ENCODE results near the gene ANKFY1. TPM values are rescaled to one million over a fixed set of nuclear protein-coding genes. Genes with fewer than 3 reads are reported as not detected.

ANKFY1 gene
- total RNA-seq, 2 experiments from 2014 or later, result 34.6 to 40.5 TPM

GRCh38 chr17:4232168-4232813, 31.5 kb downstream of the ANKFY1 start:
- no peak for DNase-seq
- Mint-ChIP-seq H3K4me3 (no peak overlapping the region), H3K27me3 (no peaks in the 10 kb centered on the region), H3K4me1 (ENCODE audit: low read depth) (peaks cover 16% of the 10 kb centered on the region), H3K27ac (no peak overlapping the region), H3K36me3 (peaks cover 20% of the 10 kb centered on the region), H3K9me3 (no peaks in the 10 kb centered on the region)
- POLR2A ChIA-PET, result no interaction called here
- intact Hi-C loops (cut with micrococcal nuclease), result no loop called here
- CTCF ChIA-PET, result interaction anchor here (1.0 to 1.5 kb wide), 4 partner anchors 17 to 181 kb away, joined by 3 to 11 read pairs (median 4); no protein-coding TSS in a partner anchor

GRCh38 chr17:4229627-4230541, 33.9 kb downstream of the ANKFY1 start:
- Mint-ChIP-seq H3K27me3 (no peaks in the 10 kb centered on the region), H3K36me3 (peaks cover 13% of the 10 kb centered on the region), H3K27ac (no peak overlapping the region), H3K4me1 (ENCODE audit: low read depth) (peaks cover 16% of the 10 kb centered on the region), H3K4me3 (no peak overlapping the region), H3K9me3 (no peaks in the 10 kb centered on the region)
- POLR2A ChIA-PET, result interaction anchor here (0.9 kb wide), 1 partner anchor 29 kb away, joined by 3 read pairs; no protein-coding TSS in a partner anchor
- CTCF ChIA-PET, result interaction anchor here (0.6 to 1.4 kb wide), 6 partner anchors 9 to 184 kb away, joined by 3 to 4 read pairs (median 3); no protein-coding TSS in a partner anchor
- intact Hi-C loops (cut with micrococcal nuclease), result no loop called here
- no peak for DNase-seq

DNA sequence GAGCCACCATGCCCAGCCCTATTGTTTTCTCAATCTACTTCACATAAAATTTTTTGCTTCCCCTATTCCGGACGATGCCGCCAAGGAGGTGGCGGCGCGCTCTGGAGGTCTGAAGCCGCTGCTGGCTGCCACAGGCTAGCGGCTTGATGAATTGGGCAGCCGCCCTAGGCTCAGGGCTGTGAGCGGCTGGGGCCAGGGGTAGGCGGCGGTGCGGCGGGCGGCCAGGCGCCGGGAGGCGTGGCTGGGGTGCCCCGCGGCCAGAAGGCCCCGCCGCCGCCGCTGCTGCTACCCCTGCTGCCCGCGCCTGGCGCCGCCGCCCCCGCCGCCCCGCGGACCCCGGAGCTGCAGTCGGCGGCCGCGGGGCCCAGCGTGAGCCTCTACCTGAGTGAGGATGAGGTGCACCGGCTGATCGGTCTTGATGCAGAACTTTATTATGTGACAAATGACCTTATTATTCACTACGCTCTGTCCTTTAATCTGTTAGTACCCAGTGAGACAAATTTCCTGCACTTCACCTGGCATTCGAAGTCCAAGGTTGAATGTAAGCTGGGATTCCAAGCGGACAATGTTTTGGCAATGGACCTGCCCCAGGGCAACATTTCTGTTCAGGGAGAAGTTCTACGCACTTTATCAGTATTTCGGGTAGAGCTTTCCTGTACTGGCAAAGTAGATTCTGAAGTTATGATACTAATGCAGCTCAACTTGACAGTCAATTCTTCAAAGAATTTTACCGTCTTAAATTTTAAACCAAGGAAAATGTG, 41.7 kb downstream of the ANKFY1 start:
- Mint-ChIP-seq H3K4me3 (no peak overlapping the region), H3K36me3 (peaks cover 7% of the 10 kb centered on the region), H3K27ac (no peak overlapping the region), H3K27me3 (no peaks in the 10 kb centered on the region), H3K4me1 (ENCODE audit: low read depth) (no peaks in the 10 kb centered on the region), H3K9me3 (no peaks in the 10 kb centered on the region)
- DNase-seq, result no peak
- intact Hi-C loops (cut with micrococcal nuclease), result no loop called here
- ChIA-PET CTCF (no interaction called here), POLR2A (no interaction called here)

DNA sequence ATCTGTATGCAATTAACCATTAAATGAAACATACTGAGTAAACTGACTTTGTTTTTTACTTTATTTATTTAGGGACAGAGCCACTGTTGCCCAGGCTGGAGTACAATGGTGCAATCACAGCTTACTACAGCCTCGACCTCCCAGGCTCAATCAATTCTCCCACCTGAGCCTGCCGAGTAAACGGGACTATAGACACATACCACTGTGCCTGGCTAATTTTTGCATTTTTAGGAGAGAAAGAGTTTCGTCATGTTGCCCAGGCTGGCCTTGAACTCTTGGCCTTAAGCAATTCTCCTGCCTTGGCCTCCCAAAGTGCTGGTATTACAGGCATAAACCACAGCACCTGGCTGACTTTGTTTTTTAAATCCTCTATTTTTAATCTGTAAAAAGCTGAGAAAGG, 42.6 kb downstream of the ANKFY1 start:
- Mint-ChIP-seq H3K4me3 (no peak overlapping the region), H3K27ac (no peak overlapping the region)
- intact Hi-C loops (cut with micrococcal nuclease), result no loop called here

DNA sequence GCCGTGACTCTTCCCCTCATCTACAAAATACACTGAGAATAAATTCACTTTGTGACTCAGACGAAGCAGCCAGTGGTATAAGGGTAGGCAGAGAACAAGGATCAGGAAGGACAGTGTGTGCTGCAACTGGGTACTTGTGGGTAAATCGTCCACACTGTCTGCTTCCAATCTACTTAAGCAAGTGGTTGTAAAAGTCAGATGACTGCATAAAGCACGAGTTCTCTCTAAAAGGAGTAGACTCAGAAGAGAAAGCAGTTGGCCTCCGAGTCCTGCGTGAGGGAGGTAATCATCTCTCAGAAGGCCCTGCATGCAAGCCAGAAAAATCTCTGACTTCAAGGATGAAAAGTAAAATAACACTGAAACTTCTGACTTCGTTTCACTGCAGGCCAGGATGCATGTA, 43.1 kb downstream of the ANKFY1 start:
- Mint-ChIP-seq H3K4me1 (ENCODE audit: low read depth) (peaks cover under 1% of the 10 kb centered on the region), H3K27me3 (no peaks in the 10 kb centered on the region), H3K27ac (no peak overlapping the region), H3K4me3 (no peak overlapping the region), H3K36me3 (peaks cover 10% of the 10 kb centered on the region), H3K9me3 (no peaks in the 10 kb centered on the region)
- POLR2A ChIA-PET, result no interaction called here
- CTCF ChIA-PET, result interaction anchor here (1.2 to 1.7 kb wide), 3 partner anchors 20 to 190 kb away, joined by 3 to 4 read pairs (median 4); no protein-coding TSS in a partner anchor
- intact Hi-C loops (cut with micrococcal nuclease), result no loop called here
- no peak for DNase-seq

More for the DNA sequence above, 42.6 kb downstream of the ANKFY1 start:
- H3K4me1 Mint-ChIP-seq (ENCODE audit: low read depth), result no peaks in the 10 kb centered on the region
- peaks cover 9% of the 10 kb centered on the region for H3K36me3 Mint-ChIP-seq
- DNase-seq, result no peak
- no peaks in the 10 kb centered on the region for H3K9me3 Mint-ChIP-seq
- no peaks in the 10 kb centered on the region for H3K27me3 Mint-ChIP-seq
- ChIA-PET CTCF (interaction anchor here (1.2 kb wide), 1 partner anchor 190 kb away, joined by 3 read pairs; no protein-coding TSS in a partner anchor), POLR2A (no interaction called here)

GRCh38 chr17:4219241-4219640, 44.5 kb downstream of the ANKFY1 start:
- Mint-ChIP-seq H3K4me1 (ENCODE audit: low read depth) (peaks cover 6% of the 10 kb centered on the region), H3K27me3 (no peaks in the 10 kb centered on the region), H3K36me3 (peaks cover 15% of the 10 kb centered on the region), H3K4me3 (no peak overlapping the region), H3K27ac (no peak overlapping the region), H3K9me3 (no peaks in the 10 kb centered on the region)
- ChIA-PET CTCF (interaction anchor here (1.0 to 1.7 kb wide), 5 partner anchors 19 to 201 kb away, joined by 4 to 5 read pairs (median 4); no protein-coding TSS in a partner anchor), POLR2A (no interaction called here)
- intact Hi-C loops (cut with micrococcal nuclease), result loop anchor here (1.0 to 5.0 kb wide), 2 partner anchors 83 to 146 kb away; no protein-coding TSS in a partner anchor
- DNase-seq, result no peak

DNA sequence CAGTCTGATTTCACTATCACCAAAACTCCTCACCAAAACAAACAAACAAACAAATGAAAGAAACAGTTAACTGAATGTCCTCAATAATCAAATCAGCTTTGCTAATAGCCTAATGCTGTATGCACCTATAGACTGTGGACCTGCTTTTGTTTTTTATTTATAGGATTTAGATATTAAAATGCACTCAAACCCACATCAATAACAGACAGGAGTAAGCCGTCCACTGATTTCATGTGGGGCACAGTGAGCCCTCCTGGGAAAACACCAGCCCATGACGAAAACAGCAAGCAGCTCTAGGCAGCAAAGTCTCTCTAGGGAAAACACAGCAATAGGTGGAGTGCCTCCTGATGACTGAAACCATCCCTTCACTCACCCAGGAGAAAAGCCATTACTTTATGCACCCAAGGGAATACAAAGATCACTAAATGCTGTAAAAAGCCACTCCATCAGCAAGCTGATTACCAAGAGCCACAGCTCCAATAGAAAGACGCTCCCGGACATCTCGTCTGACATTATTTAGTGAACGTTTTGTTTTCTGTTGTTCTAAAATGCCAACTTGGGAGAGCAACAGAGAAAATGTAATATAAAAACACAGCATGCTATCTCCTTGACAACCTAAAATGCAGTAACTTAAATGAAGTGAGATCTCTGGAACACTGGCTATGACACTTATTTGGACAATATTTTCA, 47.8 kb downstream of the ANKFY1 start:
- H3K27ac Mint-ChIP-seq, result no peak overlapping the region
- CTCF ChIA-PET, result interaction anchor here (0.7 to 3.3 kb wide), 33 partner anchors 9 to 687 kb away, joined by 3 to 91 read pairs (median 4); partner anchors contain the start of genes CHRNE and SPNS3
- H3K36me3 Mint-ChIP-seq, result peaks cover 15% of the 10 kb centered on the region
- no peaks in the 10 kb centered on the region for H3K9me3 Mint-ChIP-seq
- H3K4me1 Mint-ChIP-seq (ENCODE audit: low read depth), result peaks cover 6% of the 10 kb centered on the region
- H3K4me3 Mint-ChIP-seq, result no peak overlapping the region
- POLR2A ChIA-PET, result no interaction called here
- no peaks in the 10 kb centered on the region for H3K27me3 Mint-ChIP-seq
- no peak for DNase-seq
- intact Hi-C loops (cut with micrococcal nuclease), result loop anchor here (1.0 to 5.0 kb wide), 3 partner anchors 86 to 197 kb away; no protein-coding TSS in a partner anchor

DNA sequence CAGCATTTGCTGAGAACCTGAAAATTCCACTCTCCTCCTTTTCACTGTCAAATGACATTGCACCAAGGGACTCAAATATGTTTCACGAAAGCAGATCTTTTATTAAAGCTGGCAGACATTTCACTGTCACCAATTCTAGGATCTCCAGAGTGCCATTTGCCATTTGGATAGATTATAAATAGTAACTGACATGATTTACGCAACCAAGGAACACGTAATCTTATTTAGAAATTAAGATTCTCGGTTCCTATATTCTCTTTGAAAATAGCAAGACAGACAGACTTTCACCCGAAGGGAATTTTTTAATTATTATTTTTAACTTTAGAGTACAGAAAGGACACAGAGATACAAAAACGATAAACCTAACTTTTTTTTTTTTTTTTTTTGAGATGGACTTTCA, 49.6 kb downstream of the ANKFY1 start:
- CTCF ChIA-PET, result interaction anchor here (1.0 to 3.3 kb wide), 3 partner anchors 14 to 200 kb away, joined by 4 to 91 read pairs (median 8); no protein-coding TSS in a partner anchor
- H3K4me1 Mint-ChIP-seq (ENCODE audit: low read depth), result peaks cover 6% of the 10 kb centered on the region
- no peaks in the 10 kb centered on the region for H3K9me3 Mint-ChIP-seq
- peaks cover 22% of the 10 kb centered on the region for H3K36me3 Mint-ChIP-seq
- no peak overlapping the region for H3K4me3 Mint-ChIP-seq
- POLR2A ChIA-PET, result no interaction called here
- DNase-seq, result no peak
- intact Hi-C loops (cut with micrococcal nuclease), result loop anchor here (2.0 kb wide), 1 partner anchor 149 kb away; no protein-coding TSS in a partner anchor
- no peaks in the 10 kb centered on the region for H3K27me3 Mint-ChIP-seq
- H3K27ac Mint-ChIP-seq, result no peak overlapping the region

- CTCF ChIA-PET, result interaction anchor here (0.6 to 2.5 kb wide), 4 partner anchors 10 to 1032 kb away, joined by 3 to 13 read pairs (median 4); no protein-coding TSS in a partner anchor
- Mint-ChIP-seq H3K4me3 (no peak overlapping the region), H3K4me1 (ENCODE audit: low read depth) (peaks cover 14% of the 10 kb centered on the region), H3K36me3 (peaks cover 47% of the 10 kb centered on the region), H3K9me3 (no peaks in the 10 kb centered on the region), H3K27ac (no peak overlapping the region), H3K27me3 (no peaks in the 10 kb centered on the region)
- intact Hi-C loops (cut with micrococcal nuclease), result no loop called here
- POLR2A ChIA-PET, result no interaction called here
- no peak for DNase-seq
These were observed 54.2 kb downstream of the ANKFY1 start for GRCh38 chr17:4209611-4210010.

GRCh38 chr17:4208238-4208637, 55.5 kb downstream of the ANKFY1 start:
- Mint-ChIP-seq H3K27me3 (no peaks in the 10 kb centered on the region), H3K4me3 (no peak overlapping the region), H3K4me1 (ENCODE audit: low read depth) (peaks cover 20% of the 10 kb centered on the region), H3K27ac (no peak overlapping the region), H3K9me3 (no peaks in the 10 kb centered on the region), H3K36me3 (peaks cover 52% of the 10 kb centered on the region)
- intact Hi-C loops (cut with micrococcal nuclease), result no loop called here
- ChIA-PET CTCF (no interaction called here), POLR2A (no interaction called here)
- DNase-seq, result no peak

DNA sequence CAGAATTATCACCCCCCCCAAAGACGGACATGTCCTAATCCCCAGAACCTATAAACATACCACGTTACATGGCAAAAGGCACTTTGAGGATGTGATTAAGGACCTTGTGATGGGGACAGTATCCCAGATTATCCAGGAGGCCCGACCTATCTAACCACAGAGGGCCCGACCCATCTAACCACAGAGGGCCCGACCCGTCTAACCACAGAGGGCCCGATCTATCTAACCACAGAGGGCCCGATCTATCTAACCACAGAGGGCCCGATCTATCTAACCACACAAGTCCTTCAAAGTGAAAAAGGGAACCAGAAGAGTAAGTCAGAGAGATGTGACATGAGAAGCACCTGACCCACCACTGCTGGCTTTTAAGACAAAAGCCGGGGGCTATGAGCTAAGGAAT, 56.8 kb downstream of the ANKFY1 start:
- peak overlapping the region; percentile 6 for H3K27ac Mint-ChIP-seq
- no peaks in the 10 kb centered on the region for H3K9me3 Mint-ChIP-seq
- peaks cover 49% of the 10 kb centered on the region for H3K36me3 Mint-ChIP-seq
- intact Hi-C loops (cut with micrococcal nuclease), result no loop called here
- H3K4me3 Mint-ChIP-seq, result no peak overlapping the region
- POLR2A ChIA-PET, result no interaction called here
- no peak for DNase-seq
- no peaks in the 10 kb centered on the region for H3K27me3 Mint-ChIP-seq
- CTCF ChIA-PET, result interaction anchor here (1.3 kb wide), 1 partner anchor 9 kb away, joined by 3 read pairs; no protein-coding TSS in a partner anchor
- peaks cover 20% of the 10 kb centered on the region for H3K4me1 Mint-ChIP-seq (ENCODE audit: low read depth)

Measured in activated CD4-positive, alpha-beta memory T cell treated with anti-CD3 and anti-CD28 coated beads for 36 hours (primary cell).